Measurements from ENCODE around the gene AKR1C2. TPM values are rescaled to one million over a fixed set of nuclear protein-coding genes. Genes with fewer than 3 reads are reported as not detected.
"Not testable (repeated sequence)": the region's sequence is repeated elsewhere in the genome, so short reads cannot be mapped to it uniquely, and the experiment has no call there.

Gene AKR1C2
- total RNA-seq, 4 donors from 2014 or later = 43.0 to 72.7 (median 53.7) TPM

DNA sequence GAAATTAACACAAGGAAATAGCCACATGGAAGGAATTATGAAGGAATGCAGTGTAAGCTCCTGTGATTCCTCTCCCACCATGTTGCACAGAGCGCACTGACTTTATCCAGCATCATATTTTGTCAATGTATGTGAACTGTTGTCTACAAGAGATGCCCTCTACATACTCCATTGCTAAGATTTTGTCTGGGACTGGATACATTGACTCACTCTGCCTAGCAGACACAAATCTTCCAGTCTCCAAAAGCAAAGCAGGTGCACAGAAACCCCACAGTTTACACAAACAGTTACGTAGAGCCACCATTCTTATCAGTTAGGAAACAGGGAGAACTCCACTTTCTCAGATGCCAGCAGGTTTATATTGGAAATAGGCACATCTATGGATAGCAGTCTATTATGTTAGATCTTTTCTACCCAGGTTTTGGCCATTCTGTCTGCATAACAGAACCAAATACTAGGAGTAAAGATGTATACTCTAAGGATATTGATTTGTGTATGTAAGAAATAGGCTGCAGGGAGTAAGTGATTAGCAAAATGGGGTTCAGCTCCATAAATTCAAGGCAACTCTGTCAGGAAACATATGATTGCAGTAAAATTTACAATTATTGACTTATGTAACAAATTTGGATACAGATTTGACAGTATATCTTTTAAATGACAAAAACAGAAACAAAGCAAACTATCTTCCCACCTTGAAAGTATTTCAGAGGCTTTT lies 1.5 kb downstream of the AKR1C2 start:
- TF ChIP-seq, protein P1, sequence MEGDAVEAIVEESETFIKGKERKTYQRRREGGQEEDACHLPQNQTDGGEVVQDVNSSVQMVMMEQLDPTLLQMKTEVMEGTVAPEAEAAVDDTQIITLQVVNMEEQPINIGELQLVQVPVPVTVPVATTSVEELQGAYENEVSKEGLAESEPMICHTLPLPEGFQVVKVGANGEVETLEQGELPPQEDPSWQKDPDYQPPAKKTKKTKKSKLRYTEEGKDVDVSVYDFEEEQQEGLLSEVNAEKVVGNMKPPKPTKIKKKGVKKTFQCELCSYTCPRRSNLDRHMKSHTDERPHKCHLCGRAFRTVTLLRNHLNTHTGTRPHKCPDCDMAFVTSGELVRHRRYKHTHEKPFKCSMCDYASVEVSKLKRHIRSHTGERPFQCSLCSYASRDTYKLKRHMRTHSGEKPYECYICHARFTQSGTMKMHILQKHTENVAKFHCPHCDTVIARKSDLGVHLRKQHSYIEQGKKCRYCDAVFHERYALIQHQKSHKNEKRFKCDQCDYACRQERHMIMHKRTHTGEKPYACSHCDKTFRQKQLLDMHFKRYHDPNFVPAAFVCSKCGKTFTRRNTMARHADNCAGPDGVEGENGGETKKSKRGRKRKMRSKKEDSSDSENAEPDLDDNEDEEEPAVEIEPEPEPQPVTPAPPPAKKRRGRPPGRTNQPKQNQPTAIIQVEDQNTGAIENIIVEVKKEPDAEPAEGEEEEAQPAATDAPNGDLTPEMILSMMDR (IDR thresholded peaks at IDR 0.05) = no peak
- no peak for TF ChIP-seq POLR2A (IDR thresholded peaks at IDR 0.05)
- no peak for TF ChIP-seq EP300 (IDR thresholded peaks at IDR 0.05; ENCODE audit: low read depth)
- TF ChIP-seq POLR2AphosphoS5 (IDR thresholded peaks at IDR 0.05) = no peak
- intact Hi-C loops (cut with DNase I; ENCODE audit: low total_unique reads) (no loop called here), in situ Hi-C loops (cut with MboI; ENCODE audit: low pct_ligation_motif_present in 1 of 4, low pct_unique_long_range_greater_than_20kb in 1 of 4, low sequenced_read_pairs in 3 of 4) (no loop called here)
- Histone ChIP-seq H3K4me3 (peak overlapping the region in 1 of 4 donors; percentile 0), H3K9me3 (no peaks in the 10 kb centered on the region), H3K27ac (no peak overlapping the region), H3K4me1 (peaks cover 0 to 4% (median 0%) of the 10 kb centered on the region in 4 donors), H3K27me3 (no peaks in the 10 kb centered on the region), H3K36me3 (no peaks in the 10 kb centered on the region)
- no peak for DNase-seq
- WGBS, 2 donors (ENCODE audit: low coverage in 1 of 2) = 84 to 93% methylated on average over 2 of the region's 2 CpGs

DNA sequence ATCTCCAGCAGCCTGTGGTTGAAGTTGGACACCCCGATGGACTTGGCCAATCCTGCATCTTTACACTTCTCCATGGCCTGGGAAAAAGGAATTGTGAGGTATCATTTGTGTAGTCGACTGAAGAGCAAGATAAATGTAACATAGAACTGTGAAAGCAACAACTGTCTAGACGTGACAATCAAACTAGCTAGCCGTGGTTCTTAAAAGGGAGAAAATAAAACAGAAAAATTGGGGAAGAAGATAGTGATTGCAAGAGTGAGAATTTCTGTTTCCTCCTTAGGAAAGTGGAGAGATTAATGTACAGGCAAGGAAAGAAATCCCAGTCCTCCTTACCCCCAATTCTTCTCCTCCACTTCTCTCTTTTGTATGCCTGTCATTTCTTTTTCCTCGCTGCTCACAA lies 5.0 kb downstream of the AKR1C2 start:
- H3K27ac ChIP-seq = no peak overlapping the region
- intact Hi-C loops (cut with DNase I; ENCODE audit: low total_unique reads) = no loop called here
- no peaks in the 10 kb centered on the region for H3K9me3 ChIP-seq
- H3K4me3 ChIP-seq = no peak overlapping the region
- H3K4me1 ChIP-seq = peaks cover 0 to 4% (median 0%) of the 10 kb centered on the region in 4 donors
- in situ Hi-C loops (cut with MboI; ENCODE audit: low pct_ligation_motif_present in 1 of 4, low pct_unique_long_range_greater_than_20kb in 1 of 4, low sequenced_read_pairs in 3 of 4) = no loop called here
- TF ChIP-seq, protein P1 (IDR thresholded peaks at IDR 0.05) = no peak
- TF ChIP-seq POLR2A (IDR thresholded peaks at IDR 0.05) (no peak), EP300 (IDR thresholded peaks at IDR 0.05; ENCODE audit: low read depth) (no peak), POLR2AphosphoS5 (IDR thresholded peaks at IDR 0.05) (no peak)
- WGBS, 2 donors (ENCODE audit: low coverage in 1 of 2) = 68 to 89% methylated on average over 3 to 5 of the region's 5 CpGs
- no peaks in the 10 kb centered on the region for H3K27me3 ChIP-seq
- no peaks in the 10 kb centered on the region for H3K36me3 ChIP-seq
- no peak for DNase-seq

DNA sequence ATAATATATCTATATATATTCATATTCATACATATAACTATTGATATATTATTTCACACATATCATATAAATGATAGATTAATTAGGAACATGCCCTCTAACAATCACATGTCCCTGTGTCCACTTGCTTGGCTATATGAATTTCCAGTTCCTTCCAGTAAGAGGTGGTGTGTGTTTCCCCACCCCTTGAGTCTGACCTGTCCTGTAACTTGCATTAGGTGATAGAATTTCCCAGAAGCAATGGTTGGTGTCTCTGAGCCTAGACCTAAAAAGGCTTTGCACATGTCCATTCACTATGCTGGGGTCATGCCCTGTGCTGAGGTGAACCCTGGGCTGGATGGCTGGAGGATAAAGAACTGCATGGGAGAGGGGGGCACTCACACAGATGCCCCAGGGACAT lies 9.4 kb downstream of the AKR1C2 start:
- intact Hi-C loops (cut with DNase I; ENCODE audit: low total_unique reads); DNase-seq; H3K27ac ChIP-seq; H3K4me1 ChIP-seq; H3K4me3 ChIP-seq; H3K9me3 ChIP-seq; H3K36me3 ChIP-seq; H3K27me3 ChIP-seq; in situ Hi-C loops (cut with MboI; ENCODE audit: low pct_ligation_motif_present in 1 of 4, low pct_unique_long_range_greater_than_20kb in 1 of 4, low sequenced_read_pairs in 3 of 4): not testable (repeated sequence)

DNA sequence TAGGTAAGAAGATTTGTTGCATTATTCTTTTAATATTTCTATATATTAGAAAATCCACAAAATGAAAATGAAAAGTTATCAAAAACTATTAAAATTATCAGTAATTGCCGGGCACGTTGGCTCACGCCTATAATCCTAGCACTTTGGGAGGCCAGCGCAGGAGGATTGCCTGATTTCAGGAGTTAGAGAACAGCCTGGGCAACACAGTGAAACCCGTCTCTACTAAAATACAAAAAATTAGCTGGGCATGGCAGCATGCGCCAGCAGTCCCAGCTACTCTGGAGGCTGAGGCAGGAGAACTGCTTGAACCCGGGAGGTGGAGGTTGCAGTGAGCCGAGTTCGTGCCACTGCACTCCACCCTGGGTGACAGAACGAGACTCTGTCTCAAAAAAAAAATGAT lies 11.1 kb downstream of the AKR1C2 start:
- H3K27ac ChIP-seq; H3K4me3 ChIP-seq; H3K9me3 ChIP-seq; intact Hi-C loops (cut with DNase I; ENCODE audit: low total_unique reads); H3K27me3 ChIP-seq; H3K36me3 ChIP-seq; H3K4me1 ChIP-seq; in situ Hi-C loops (cut with MboI; ENCODE audit: low pct_ligation_motif_present in 1 of 4, low pct_unique_long_range_greater_than_20kb in 1 of 4, low sequenced_read_pairs in 3 of 4); DNase-seq: not testable (repeated sequence)
- 90 to 92% methylated on average over 7 to 10 of the region's 10 CpGs for whole genome bisulfite sequencing, 2 donors (ENCODE audit: low coverage in 1 of 2)

DNA sequence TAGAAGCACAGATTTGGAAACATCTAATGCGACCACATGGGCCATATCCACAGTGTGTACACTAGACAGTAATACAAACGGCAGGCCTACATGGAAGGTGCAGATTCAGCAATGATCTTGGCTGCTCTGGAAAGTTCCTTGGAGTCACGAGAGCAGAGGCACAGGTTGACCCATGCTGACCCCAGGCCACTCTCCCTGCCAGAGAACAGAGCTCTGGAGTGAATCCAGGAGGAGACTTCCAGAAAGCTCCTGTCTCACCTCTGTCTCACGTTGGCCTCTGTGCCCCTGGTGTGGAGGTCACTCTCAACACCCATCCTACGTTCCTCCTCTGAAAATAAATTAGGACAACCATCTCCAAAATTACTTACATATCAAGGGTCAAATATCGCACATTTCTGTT lies 12.2 kb downstream of the AKR1C2 start:
- H3K9me3 ChIP-seq; in situ Hi-C loops (cut with MboI; ENCODE audit: low pct_ligation_motif_present in 1 of 4, low pct_unique_long_range_greater_than_20kb in 1 of 4, low sequenced_read_pairs in 3 of 4); intact Hi-C loops (cut with DNase I; ENCODE audit: low total_unique reads); H3K36me3 ChIP-seq; H3K4me1 ChIP-seq; DNase-seq; H3K27me3 ChIP-seq; H3K4me3 ChIP-seq; H3K27ac ChIP-seq: not testable (repeated sequence)
- WGBS, 2 donors (ENCODE audit: low coverage in 1 of 2) = 84% methylated on average over 3 of the region's 6 CpGs; no CpG with 5 or more reads in 1 of the 2 donors

DNA sequence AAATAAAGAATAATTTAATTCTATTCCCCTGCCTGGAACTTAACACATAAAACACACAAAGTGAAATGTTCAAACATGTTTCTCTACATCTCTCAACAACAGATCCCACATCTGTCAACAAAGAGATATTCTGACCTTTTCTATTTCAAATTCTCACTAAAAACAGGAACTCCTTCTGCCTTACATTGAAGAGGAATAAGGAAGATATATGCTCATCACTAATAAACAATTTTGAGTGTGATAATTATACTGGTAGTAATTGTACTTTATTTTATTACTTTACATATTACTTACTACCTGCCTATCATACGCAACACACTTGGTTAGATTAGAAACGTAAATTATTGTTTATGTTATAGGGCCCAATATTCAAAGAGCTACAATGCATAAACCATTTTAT lies 13.4 kb downstream of the AKR1C2 start:
- H3K27ac ChIP-seq = no peak overlapping the region
- 92 to 93% methylated on average over 2 of the region's 2 CpGs for whole genome bisulfite sequencing, 2 donors (ENCODE audit: low coverage in 1 of 2)
- no peaks in the 10 kb centered on the region for H3K36me3 ChIP-seq
- intact Hi-C loops (cut with DNase I; ENCODE audit: low total_unique reads) = no loop called here
- TF ChIP-seq, protein P1 (IDR thresholded peaks at IDR 0.05) = no peak
- TF ChIP-seq EP300 (IDR thresholded peaks at IDR 0.05; ENCODE audit: low read depth) = no peak
- no peak for TF ChIP-seq POLR2AphosphoS5 (IDR thresholded peaks at IDR 0.05)
- no peak for TF ChIP-seq POLR2A (IDR thresholded peaks at IDR 0.05)
- no peaks in the 10 kb centered on the region for H3K9me3 ChIP-seq
- no peaks in the 10 kb centered on the region for H3K4me1 ChIP-seq
- H3K4me3 ChIP-seq = no peak overlapping the region
- no peak for DNase-seq
- H3K27me3 ChIP-seq = no peaks in the 10 kb centered on the region
- in situ Hi-C loops (cut with MboI; ENCODE audit: low pct_ligation_motif_present in 1 of 4, low pct_unique_long_range_greater_than_20kb in 1 of 4, low sequenced_read_pairs in 3 of 4) = no loop called here

DNA sequence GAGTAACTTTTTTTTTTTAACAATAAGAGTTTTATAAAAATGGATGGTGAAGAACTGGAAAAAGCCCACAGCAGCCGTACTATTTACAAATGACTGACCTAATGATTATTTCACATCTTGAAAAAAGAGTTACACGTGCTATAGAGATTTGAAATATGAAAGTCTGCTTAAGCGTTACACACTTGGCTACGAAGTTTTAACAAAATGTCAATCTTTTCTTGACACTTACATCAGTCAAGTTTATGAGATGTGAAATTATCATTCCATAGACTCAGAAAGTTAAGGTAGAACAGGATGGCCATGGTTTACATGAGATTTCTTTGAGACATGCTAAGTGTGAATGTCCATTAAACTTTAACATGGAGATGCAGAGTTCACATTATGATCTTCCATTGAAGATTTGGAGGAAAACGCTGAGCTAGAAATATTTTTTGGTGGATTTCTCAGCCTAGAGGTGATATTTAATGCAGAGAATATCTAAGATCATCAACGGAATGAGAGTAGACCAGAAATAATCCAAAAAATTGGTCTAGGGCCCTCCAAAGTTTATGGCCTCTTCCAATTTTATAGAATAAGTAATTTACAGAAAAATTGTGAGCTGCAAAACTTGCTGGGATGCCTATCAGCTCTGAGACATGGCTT lies 15.5 kb downstream of the AKR1C2 start:
- H3K27me3 ChIP-seq; H3K9me3 ChIP-seq; H3K27ac ChIP-seq; in situ Hi-C loops (cut with MboI; ENCODE audit: low pct_ligation_motif_present in 1 of 4, low pct_unique_long_range_greater_than_20kb in 1 of 4, low sequenced_read_pairs in 3 of 4); H3K4me3 ChIP-seq; H3K4me1 ChIP-seq; H3K36me3 ChIP-seq; intact Hi-C loops (cut with DNase I; ENCODE audit: low total_unique reads); DNase-seq: not testable (repeated sequence)
- WGBS, 2 donors (ENCODE audit: low coverage in 1 of 2) = 88 to 91% methylated on average over 6 of the region's 6 CpGs

Measured in transverse colon (tissue), 4 donors.